Pancreas (tissue), 10 donors: ENCODE results near the gene NKD2. TPM values are rescaled to one million over a fixed set of nuclear protein-coding genes. Genes with fewer than 3 reads are reported as not detected.
A peak's percentile ranks its signal among the peaks of the same experiment; 100 is the strongest.

ENCODE experiments used
- ATAC-seq, 4 donors: fragments of 200-7000 bp; cut with Tn5 transposase; one replicate each; pipeline versions ENCODE4 v1.8.0 to v1.9.1; 2020; ENCODE audit warnings: mild to moderate bottlenecking in 4 of 4, moderate library complexity in 4 of 4
- DNase-seq, 6 donors: peaks; one replicate each; pipeline ENCODE4 v3.0.0-alpha.2; 2020
- FAIRE-seq: peaks from 2 replicates; lab custom pipeline; 2012; peaks lifted over from hg19 to GRCh38; lab: Jason Lieb, UNC
- H3K27ac ChIP-seq, 4 donors: fragments of 200-600 bp; sonication (generic); 1 replicate in 3 of 4; 2 replicates in 1 of 4; pipeline versions ENCODE4 v1.5.0 to v1.8.0; 2020
- H3K27me3 ChIP-seq, 4 donors: fragments of 200-600 bp; one replicate each; pipeline ENCODE4 v1.8.0; 2021
- H3K36me3 ChIP-seq, 3 donors: fragments of 200-600 bp; sonication (generic) in 1 of 3; one replicate each; pipeline versions ENCODE4 v1.5.0 to v1.8.0; 2020 to 2021
- H3K4me1 ChIP-seq, 3 donors: fragments of 200-600 bp; one replicate each; pipeline ENCODE4 v1.8.0; 2021
- H3K4me3 ChIP-seq, 4 donors: fragments of 200-600 bp; sonication (generic) in 2 of 4; one replicate each; pipeline versions ENCODE4 v1.5.0 to v1.8.0; 2020 to 2021
- H3K9me3 ChIP-seq, 4 donors: fragments of 200-600 bp; one replicate each; pipeline ENCODE4 v1.8.0; 2021
- WGBS, 2 donors: extraction: QIAGEN DNeasy Blood & Tissue Kit; methylation state at CpG; one replicate each; pipeline ENCODE4 v1.1.7; 2013; 5-methylcytosine and 5-hydroxymethylcytosine counted together
- intact Hi-C, 3 donors: fragments of 100-400 bp; cut with DNase I; formaldehyde crosslinking; loops; one replicate each; pipeline versions ENCODE4 v1.11.1 to v1.14.2; 2022
- polyA plus RNA-seq, 2 donors: library from polyadenylated mRNA; stranded (reverse); fragments of 200-250 nt; gene quantifications; one replicate each; pipeline ENCODE4 v1.2.3, GENCODE V29; 2013
- total RNA-seq, 6 donors: library from RNA; stranded (reverse); fragmentation: NEBNext Ultra II Directional in 4 of 6; extraction: Animal tissue kit (Norgen Biotek cat#: 25700) in 4 of 6; gene quantifications; one replicate each; pipeline versions ENCODE4 v1.2.1 to v1.2.4, GENCODE V29; 2021 to 2023
- TF ChIP-seq, protein P1 (sequence below), 4 donors: fragments of 200-600 bp; sonication (generic) in 3 of 4; IDR thresholded peaks; one replicate each; pipeline versions ENCODE4 v1.5.0 to v1.8.0; 2021; ENCODE audit warnings: antibody characterized with exemption in 4 of 4
- donor health status: healthy with polysubstance abuse.
- donor health status: DM: no; HTN: no; CAD: no; lungs with moderate emphysema.
- donor health status: DM: no; HTN: no; CAD: no.
- donor health status: control.
- donor health status: control.
- donor health status: Bipolar disorder and iron deficiency.
- donor health status: DM: yes; HTN: yes; CAD: no.
- donor health status: DM: no; HTN: no; CAD: no.
- donor health status: DM: no; HTN: no; CAD: no.
- donor health status: DM: yes; HTN: yes; CAD: no.

NKD2 gene
- total and polyA plus RNA-seq, 8 donors: 1.8 to 18.6 (median 4.3) TPM

DNA sequence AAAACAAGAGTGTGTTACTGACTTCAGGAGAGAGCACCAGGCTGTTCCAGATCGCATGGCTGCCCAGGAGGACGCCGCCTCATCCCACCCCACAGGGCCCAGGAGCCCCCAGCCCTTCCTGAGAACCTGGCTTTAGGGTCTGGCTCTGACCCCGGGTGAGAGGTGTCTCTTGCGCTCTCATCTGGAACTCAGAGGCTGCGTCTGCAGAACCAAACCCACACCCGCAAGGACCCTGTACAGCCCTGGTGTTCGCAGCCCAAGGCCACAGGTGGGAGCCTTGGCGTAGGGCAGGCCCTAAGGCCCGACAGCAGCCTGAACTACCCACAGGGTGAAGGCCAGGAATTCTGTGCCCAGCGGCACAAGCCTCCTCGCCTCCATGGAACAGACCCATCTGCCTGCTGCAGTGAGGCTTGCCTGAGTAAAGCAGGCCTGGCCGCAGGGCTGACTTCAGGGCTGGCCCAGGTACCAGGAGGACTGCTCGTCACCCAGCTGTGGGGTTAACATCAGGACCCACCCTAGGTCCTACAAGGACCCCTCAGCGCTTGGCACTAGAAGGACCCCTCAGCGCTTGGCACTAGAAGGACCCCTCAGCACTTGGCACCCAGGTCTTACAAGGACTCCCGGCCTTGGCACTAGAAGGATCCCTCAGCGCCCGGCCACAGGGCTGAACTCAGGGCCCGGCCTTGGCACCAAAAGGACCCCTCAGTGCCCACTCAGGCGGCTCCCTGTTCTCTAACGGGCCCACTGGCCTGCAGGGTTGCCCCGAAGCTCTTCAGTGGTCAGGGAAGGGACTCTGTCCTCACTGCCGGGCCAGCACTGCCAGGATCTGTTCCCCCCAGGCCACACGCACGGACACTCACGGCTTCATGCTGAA, 48.2 kb downstream of the NKD2 start:
- DNase-seq (peak in 2 of 6 donors; percentile 16 to 62), FAIRE-seq (no peak), ATAC-seq (no peak)
- Histone ChIP-seq H3K9me3 (no peaks in the 10 kb centered on the region), H3K4me3 (no peak overlapping the region), H3K27me3 (no peaks in the 10 kb centered on the region), H3K36me3 (peaks cover 0 to 63% (median 16%) of the 10 kb centered on the region in 3 donors), H3K27ac (no peak overlapping the region), H3K4me1 (no peaks in the 10 kb centered on the region)
- TF ChIP-seq, protein P1, sequence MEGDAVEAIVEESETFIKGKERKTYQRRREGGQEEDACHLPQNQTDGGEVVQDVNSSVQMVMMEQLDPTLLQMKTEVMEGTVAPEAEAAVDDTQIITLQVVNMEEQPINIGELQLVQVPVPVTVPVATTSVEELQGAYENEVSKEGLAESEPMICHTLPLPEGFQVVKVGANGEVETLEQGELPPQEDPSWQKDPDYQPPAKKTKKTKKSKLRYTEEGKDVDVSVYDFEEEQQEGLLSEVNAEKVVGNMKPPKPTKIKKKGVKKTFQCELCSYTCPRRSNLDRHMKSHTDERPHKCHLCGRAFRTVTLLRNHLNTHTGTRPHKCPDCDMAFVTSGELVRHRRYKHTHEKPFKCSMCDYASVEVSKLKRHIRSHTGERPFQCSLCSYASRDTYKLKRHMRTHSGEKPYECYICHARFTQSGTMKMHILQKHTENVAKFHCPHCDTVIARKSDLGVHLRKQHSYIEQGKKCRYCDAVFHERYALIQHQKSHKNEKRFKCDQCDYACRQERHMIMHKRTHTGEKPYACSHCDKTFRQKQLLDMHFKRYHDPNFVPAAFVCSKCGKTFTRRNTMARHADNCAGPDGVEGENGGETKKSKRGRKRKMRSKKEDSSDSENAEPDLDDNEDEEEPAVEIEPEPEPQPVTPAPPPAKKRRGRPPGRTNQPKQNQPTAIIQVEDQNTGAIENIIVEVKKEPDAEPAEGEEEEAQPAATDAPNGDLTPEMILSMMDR (IDR thresholded peaks at IDR 0.05): no peak
- intact Hi-C loops: no loop called here
- WGBS, 2 donors: 95% methylated on average over 27 of the region's 27 CpGs

DNA sequence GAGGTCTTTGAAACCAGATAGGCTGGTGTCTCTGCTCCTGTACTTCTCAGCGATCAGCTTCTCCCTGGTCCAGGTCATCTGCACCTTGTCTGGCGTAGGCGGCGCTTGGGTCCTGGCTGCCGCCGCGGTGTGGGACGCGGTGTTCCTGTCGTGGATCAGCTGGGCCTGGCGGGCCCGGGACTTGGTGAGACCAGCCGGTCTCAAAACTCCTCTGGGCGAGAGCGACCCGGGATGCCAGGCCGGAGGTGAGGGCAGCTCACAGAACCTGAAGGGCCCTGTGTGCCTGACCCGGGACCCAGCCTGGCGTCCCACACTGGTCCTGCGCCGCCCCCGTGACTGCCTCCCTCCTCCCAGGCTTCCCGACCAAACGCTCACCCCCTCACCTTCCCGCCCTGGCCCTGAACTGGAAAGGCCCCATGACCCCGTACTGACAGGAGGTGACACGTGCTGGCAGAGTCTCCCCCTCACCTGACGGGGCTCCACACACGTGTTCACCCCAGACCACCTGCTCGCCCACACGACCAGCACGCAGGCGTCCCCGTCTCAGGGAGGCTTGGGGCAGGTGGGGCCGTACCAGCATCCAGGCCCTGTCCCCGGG, 49.0 kb downstream of the NKD2 start:
- 85% methylated on average over 33 to 35 of the region's 36 CpGs for WGBS, 2 donors
- FAIRE-seq: no peak
- peaks cover 0 to 65% (median 16%) of the 10 kb centered on the region in 3 donors for H3K36me3 ChIP-seq

DNA sequence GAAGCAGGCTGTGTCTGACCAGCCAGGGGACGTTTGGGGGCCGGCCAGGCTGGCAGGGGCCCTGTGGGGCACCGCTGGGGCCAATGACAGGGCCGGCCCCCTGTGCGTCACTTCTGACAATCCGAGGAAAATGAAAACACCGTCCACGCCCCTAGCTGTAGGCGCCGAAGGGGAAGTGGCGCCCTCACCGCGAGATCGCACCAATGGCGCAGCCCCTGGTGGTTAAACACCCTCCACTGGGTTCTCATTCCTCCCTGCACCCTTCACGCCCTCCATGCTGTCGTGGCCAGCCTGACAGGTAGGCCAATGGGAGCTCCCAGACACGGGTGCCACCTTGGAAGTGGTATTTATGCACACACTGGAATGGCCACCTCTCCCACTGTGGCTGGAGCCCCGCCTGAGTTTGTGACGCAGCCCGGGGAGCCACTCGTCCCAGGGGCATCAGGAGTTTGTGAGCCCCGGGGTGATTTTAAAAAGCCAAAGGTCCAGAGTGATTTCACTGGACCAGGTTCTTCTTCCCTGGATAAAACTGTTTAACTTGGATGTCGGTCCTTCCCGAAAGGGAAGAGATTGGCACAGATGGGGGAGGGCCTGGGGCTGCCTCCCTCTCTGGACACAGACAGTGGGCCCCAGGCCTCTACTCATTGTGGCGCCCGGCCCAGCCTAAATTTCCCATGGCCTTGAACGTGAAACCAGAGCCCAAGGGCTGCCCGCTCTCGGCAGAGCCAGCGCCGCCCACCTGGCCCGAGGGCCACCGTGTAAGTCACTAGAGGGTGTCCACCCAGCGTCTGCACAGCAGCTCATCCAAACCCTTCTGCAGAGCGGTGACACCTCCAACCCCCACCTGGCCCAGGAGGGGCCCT, 49.7 kb downstream of the NKD2 start:
- no peaks in the 10 kb centered on the region for H3K27me3 ChIP-seq
- DNase-seq: peak in 2 of 6 donors; percentile 17 to 67
- TF ChIP-seq, protein P1 (IDR thresholded peaks at IDR 0.05): no peak
- no peak for ATAC-seq
- peaks cover 0 to 65% (median 17%) of the 10 kb centered on the region in 3 donors for H3K36me3 ChIP-seq
- FAIRE-seq: no peak
- intact Hi-C loops: no loop called here
- no peaks in the 10 kb centered on the region for H3K9me3 ChIP-seq
- no peak overlapping the region for H3K4me3 ChIP-seq
- H3K27ac ChIP-seq: no peak overlapping the region
- H3K4me1 ChIP-seq: no peaks in the 10 kb centered on the region
- WGBS, 2 donors: 87 to 90% methylated on average over 36 of the region's 36 CpGs

More for the DNA sequence above, 49.0 kb downstream of the NKD2 start:
- DNase-seq (peak in 1 of 6 donors; percentile 21), ATAC-seq (no peak)
- H3K9me3 ChIP-seq: no peaks in the 10 kb centered on the region
- no peak overlapping the region for H3K4me3 ChIP-seq
- H3K27ac ChIP-seq: no peak overlapping the region
- no peaks in the 10 kb centered on the region for H3K27me3 ChIP-seq
- TF ChIP-seq, protein P1 (IDR thresholded peaks at IDR 0.05): no peak
- intact Hi-C loops: no loop called here
- H3K4me1 ChIP-seq: no peaks in the 10 kb centered on the region

DNA sequence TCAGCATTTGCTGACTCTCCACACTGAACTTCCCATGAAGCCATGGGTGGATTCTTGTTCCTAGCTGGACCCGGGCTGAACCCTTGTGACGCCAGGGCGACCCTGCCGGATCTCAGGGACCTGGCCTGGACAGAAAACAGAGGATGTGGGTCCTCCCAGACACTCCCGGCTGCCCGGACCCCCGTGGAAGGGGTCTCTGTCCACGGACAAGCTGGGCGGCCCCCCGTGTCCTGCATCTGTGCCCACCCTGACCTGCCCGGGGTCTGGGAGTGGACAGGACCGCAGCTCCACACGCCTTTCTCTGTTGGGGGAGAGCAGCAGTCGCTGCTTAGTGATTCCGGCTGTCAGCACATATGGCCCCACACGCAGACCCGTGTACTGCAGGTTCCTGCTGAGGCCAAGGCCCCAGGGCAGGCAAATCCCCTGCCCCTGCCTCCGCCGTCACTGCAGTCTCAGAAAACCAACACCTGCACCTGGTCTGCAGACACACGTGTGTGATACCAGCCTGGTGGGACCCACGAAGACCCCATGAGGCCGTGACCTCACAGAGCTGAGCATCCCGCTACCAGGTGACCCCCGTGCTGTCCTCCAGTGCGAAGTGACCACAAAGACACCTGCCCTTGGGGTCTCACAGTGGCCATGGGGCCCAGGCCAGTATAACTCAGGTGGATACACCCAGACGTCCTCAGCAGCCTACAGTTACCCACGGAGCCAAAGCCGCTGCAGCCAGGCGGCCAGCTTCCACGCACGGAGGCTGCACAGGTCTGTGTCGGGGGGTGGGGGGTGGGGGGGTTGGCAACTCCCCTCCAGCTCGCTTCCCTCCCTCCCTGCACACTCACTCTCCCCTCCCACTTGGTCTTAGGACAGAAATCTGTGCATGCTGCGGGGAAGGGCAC, 50.6 kb downstream of the NKD2 start:
- no peaks in the 10 kb centered on the region for H3K4me1 ChIP-seq
- peaks cover 0 to 67% (median 20%) of the 10 kb centered on the region in 3 donors for H3K36me3 ChIP-seq
- H3K27me3 ChIP-seq: no peaks in the 10 kb centered on the region
- H3K4me3 ChIP-seq: no peak overlapping the region
- no peak for FAIRE-seq
- H3K27ac ChIP-seq: no peak overlapping the region
- intact Hi-C loops: no loop called here
- TF ChIP-seq, protein P1 (IDR thresholded peaks at IDR 0.05): no peak
- WGBS, 2 donors: 92 to 94% methylated on average over 33 to 34 of the region's 34 CpGs
- peak in 2 of 6 donors; percentile 20 to 74 for DNase-seq
- no peaks in the 10 kb centered on the region for H3K9me3 ChIP-seq
- ATAC-seq: no peak
